ENCODE results near the gene SGIP1.
A peak's percentile ranks its signal among the peaks of the same experiment; 100 is the strongest.

SGIP1 gene

DNA sequence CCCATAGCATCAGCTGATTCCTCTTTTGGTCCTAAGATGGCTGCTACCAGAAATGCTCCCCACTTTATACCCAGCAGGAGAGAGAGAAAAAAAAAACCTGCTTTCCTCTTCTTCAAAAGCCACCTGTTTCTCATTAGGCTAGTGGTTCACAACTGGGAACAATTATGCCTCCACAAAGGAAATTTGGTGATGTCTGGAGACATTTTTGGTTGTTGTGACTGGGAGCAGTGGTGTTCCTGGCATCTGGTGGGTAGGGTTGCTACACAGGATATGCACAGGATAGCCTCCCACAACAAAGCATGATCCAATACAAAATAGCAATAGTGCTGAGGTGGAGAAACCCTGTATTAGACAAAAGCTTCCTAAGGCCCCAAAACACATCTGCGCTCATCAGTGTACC lies 38.5 kb upstream of the SGIP1 start:
- H3K27ac ChIP-seq = no peak overlapping the region
- TF ChIP-seq, protein P1, sequence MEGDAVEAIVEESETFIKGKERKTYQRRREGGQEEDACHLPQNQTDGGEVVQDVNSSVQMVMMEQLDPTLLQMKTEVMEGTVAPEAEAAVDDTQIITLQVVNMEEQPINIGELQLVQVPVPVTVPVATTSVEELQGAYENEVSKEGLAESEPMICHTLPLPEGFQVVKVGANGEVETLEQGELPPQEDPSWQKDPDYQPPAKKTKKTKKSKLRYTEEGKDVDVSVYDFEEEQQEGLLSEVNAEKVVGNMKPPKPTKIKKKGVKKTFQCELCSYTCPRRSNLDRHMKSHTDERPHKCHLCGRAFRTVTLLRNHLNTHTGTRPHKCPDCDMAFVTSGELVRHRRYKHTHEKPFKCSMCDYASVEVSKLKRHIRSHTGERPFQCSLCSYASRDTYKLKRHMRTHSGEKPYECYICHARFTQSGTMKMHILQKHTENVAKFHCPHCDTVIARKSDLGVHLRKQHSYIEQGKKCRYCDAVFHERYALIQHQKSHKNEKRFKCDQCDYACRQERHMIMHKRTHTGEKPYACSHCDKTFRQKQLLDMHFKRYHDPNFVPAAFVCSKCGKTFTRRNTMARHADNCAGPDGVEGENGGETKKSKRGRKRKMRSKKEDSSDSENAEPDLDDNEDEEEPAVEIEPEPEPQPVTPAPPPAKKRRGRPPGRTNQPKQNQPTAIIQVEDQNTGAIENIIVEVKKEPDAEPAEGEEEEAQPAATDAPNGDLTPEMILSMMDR (conservative IDR thresholded peaks at IDR 0.05) = no peak

DNA sequence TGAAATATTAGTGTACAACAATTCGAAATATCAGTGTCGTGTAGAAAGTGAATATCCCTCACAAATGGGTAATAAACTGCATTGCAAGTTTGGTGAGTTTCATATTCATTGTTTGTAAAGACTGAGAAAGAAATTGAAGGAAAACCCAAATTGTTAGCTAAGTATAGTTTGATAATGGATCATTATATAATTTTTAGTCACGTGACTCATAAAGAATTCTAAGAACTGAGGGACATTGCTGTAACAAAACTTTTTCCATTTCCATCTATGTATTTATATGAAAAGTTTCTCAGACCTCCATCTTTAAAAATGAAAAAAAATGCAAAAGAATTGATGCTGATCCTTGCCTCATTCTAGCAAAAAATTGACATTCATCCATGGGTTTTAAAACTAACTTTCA lies 36.0 kb upstream of the SGIP1 start:
- TF ChIP-seq, protein P1 (conservative IDR thresholded peaks at IDR 0.05) = no peak
- no peak overlapping the region for H3K27ac ChIP-seq

GRCh38 chr1:66500301-66500700 lies 33.7 kb upstream of the SGIP1 start:
- no peak overlapping the region for H3K27ac ChIP-seq
- TF ChIP-seq, protein P1 (conservative IDR thresholded peaks at IDR 0.05) = no peak

GRCh38 chr1:66502086-66502485 lies 31.9 kb upstream of the SGIP1 start:
- peak overlapping the region; percentile 59; the same call in 1 of the 2 replicates for H3K27ac ChIP-seq
- TF ChIP-seq, protein P1 (conservative IDR thresholded peaks at IDR 0.05) = no peak

GRCh38 chr1:66503841-66504470 lies 30.0 kb upstream of the SGIP1 start:
- TF ChIP-seq, protein P1 (conservative IDR thresholded peaks at IDR 0.05) = peak; percentile 79
- peak overlapping the region; percentile 53 for H3K27ac ChIP-seq

DNA sequence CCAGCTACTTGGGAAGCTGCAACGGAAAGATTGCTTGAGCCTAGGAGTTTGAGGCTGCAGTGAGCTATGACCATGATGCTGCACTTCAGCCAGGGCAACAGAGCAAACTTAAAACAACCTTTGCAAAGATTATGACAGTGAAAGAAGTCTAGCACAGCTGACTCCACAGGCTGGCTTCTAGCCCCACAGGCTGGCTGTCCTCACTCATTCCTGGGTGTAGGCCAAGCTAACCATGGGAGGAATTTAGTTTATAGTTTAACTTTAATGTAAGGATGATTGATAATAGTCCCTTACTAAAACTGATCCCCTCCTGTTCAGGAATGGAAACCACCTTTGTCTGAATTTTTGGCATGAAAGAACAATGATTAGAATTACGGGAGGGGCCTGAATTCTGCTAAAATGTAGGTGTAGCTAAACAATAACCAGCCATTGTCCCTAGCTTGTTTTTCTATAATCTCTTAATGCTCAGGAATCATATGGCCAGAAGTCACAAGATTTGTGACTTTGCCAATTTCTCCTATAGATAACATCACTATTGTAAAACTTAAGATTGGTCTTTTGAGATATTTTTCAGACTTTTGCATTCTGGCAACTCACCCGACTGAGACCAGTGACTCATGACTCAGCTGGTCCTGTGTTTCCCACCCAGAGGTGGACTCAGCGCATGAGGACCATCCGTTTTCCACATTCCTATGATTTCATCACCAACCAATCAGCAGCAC lies 28.1 kb upstream of the SGIP1 start:
- no peak overlapping the region for H3K27ac ChIP-seq

GRCh38 chr1:66506393-66506687 lies 27.6 kb upstream of the SGIP1 start:
- H3K27ac ChIP-seq = no peak overlapping the region
- TF ChIP-seq, protein P1 (conservative IDR thresholded peaks at IDR 0.05) = no peak

More for the DNA sequence above, 28.1 kb upstream of the SGIP1 start:
- TF ChIP-seq, protein P1 (conservative IDR thresholded peaks at IDR 0.05) = no peak
